Heart left ventricle (tissue), 16 donors: Measurements from ENCODE around the gene RAB8A. TPM values are rescaled to one million over a fixed set of nuclear protein-coding genes. Genes with fewer than 3 reads are reported as not detected.
A peak's percentile ranks its signal among the peaks of the same experiment; 100 is the strongest.

Source experiments
- ATAC-seq, 4 donors: fragments of 200-7000 bp; cut with Tn5 transposase; one replicate each; pipeline ENCODE4 v1.9.1; 2020 to 2022; ENCODE audit warnings: moderate library complexity in 4 of 4, mild to moderate bottlenecking in 3 of 4, moderate number of reproducible peaks in 1 of 4
- DNase-seq, 5 donors: peaks; one replicate each; pipeline ENCODE4 v3.0.0-alpha.2; 2020
- H3K27ac ChIP-seq, 12 donors: fragments of 200-600 bp; sonication (generic) in 4 of 12; one replicate each; pipeline versions ENCODE4 v1.5.0 to v1.8.0; 2016 to 2022; ENCODE audit warnings: mild to moderate bottlenecking in 2 of 12
- H3K27me3 ChIP-seq, 9 donors: fragments of 200-600 bp; sonication (generic) in 2 of 9; one replicate each; pipeline versions ENCODE4 v1.5.1 to v1.8.0; 2016 to 2022; ENCODE audit warnings: mild to moderate bottlenecking in 3 of 9
- H3K36me3 ChIP-seq, 9 donors: fragments of 200-600 bp; sonication (generic) in 2 of 9; one replicate each; pipeline versions ENCODE4 v1.5.0 to v1.8.0; 2018 to 2022; ENCODE audit warnings: mild to moderate bottlenecking in 2 of 9
- H3K4me1 ChIP-seq, 12 donors: fragments of 200-600 bp; sonication (generic) in 4 of 12; one replicate each; pipeline versions ENCODE4 v1.5.0 to v1.8.0; 2016 to 2022; ENCODE audit warnings: mild to moderate bottlenecking in 3 of 12
- H3K4me3 ChIP-seq, 12 donors: fragments of 200-600 bp; sonication (generic) in 4 of 12; one replicate each; pipeline versions ENCODE4 v1.5.0 to v1.8.0; 2017 to 2022; ENCODE audit warnings: mild to moderate bottlenecking in 9 of 12, moderate library complexity in 4 of 12
- H3K9me3 ChIP-seq, 12 donors: fragments of 200-600 bp; sonication (generic) in 4 of 12; one replicate each; pipeline versions ENCODE4 v1.5.0 to v1.8.0; 2016 to 2022; ENCODE audit warnings: mild to moderate bottlenecking in 1 of 12
- POLR2A ChIP-seq, 2 donors: fragments of 450-650 bp; IDR thresholded peaks; one replicate each; pipeline ENCODE4 v1.6.1; 2017; ENCODE audit warnings: antibody characterized with exemption in 2 of 2, mild to moderate bottlenecking in 2 of 2, moderate library complexity in 2 of 2
- WGBS, 4 donors: extraction: QIAGEN DNeasy Blood & Tissue Kit in 2 of 4; methylation state at CpG; one replicate each; pipeline versions ENCODE4 v1.1.5 to v1.1.7; 2013 to 2018; 5-methylcytosine and 5-hydroxymethylcytosine counted together
- intact Hi-C, 10 donors: fragments of 100-400 bp; cut with DNase I; formaldehyde crosslinking; loops; one replicate each; pipeline versions ENCODE4 v1.11.1 to v1.14.2; 2022
- polyA plus RNA-seq, 2 donors: library from polyadenylated mRNA; stranded (reverse); fragments of 200-250 nt; gene quantifications; one replicate each; pipeline ENCODE4 v1.2.3, GENCODE V29; 2013
- total RNA-seq, 9 donors: library from RNA; depleted of rRNA in 2 of 9; stranded (reverse); fragments of >200 nt in 2 of 9; fragmentation: NEBNext Ultra II Directional in 3 of 9; extraction: Animal tissue kit (Norgen Biotek cat#: 25700) in 3 of 9; gene quantifications; one replicate each; pipeline versions ENCODE4 v1.1.0 to v1.2.4, GENCODE V29; 2016 to 2023
- TF ChIP-seq, protein P1 (sequence below), 12 donors: fragments of 200-600 bp; sonication (generic) in 4 of 12; IDR thresholded peaks; one replicate each; pipeline versions ENCODE4 v1.5.0 to v1.8.0; 2018 to 2022; ENCODE audit warnings: antibody characterized with exemption in 12 of 12, mild to moderate bottlenecking in 5 of 12
- donor health status: ischemic (EF 13 %, LVEDD 7.1; RV severe dilation, severe dysfunction).
- donor health status: healthy with polysubstance abuse.
- donor health status: DM: no; HTN: yes; CAD: no.
- donor health status: DM: no; HTN: no; CAD: no.
- donor health status: ischemic (EF 25% LVEDD 6.9; RV normal size, moderate dysfunction).
- donor health status: ischemic (EF 25% LVEDD 5.7; RV mildly dilated, moderate dysfunction).
- donor health status: healthy.
- donor health status: DM: yes; HTN: yes; CAD: no.
- donor health status: ischemic (EF 35%, LVEDD 5.7; RV mildly dilated, moderate dysfunction).
- donor health status: nonischemic (EF 11% LVEDD 7.7; RV severe dilation, severe dysfunction).
- donor health status: DM: yes; HTN: yes; CAD: no.
- donor health status: PGD.
- donor health status: ischemic (EF 29% LVEDD 5.4; RV normal size, mild dysfunction).
- donor health status: nonischemic (EF 23%, LVEDD 6.1; RV moderate dilation, normal function).

The RAB8A gene
- total and polyA plus RNA-seq, 11 donors, result 7.8 to 53.7 (median 23.7) TPM

- peak in 1 of 5 donors; percentile 18 for DNase-seq
- peak overlapping the region; percentile 97 to 100 (median 100) for H3K27ac ChIP-seq
- no peak for TF ChIP-seq POLR2A (IDR thresholded peaks at IDR 0.05)
- TF ChIP-seq, protein P1, sequence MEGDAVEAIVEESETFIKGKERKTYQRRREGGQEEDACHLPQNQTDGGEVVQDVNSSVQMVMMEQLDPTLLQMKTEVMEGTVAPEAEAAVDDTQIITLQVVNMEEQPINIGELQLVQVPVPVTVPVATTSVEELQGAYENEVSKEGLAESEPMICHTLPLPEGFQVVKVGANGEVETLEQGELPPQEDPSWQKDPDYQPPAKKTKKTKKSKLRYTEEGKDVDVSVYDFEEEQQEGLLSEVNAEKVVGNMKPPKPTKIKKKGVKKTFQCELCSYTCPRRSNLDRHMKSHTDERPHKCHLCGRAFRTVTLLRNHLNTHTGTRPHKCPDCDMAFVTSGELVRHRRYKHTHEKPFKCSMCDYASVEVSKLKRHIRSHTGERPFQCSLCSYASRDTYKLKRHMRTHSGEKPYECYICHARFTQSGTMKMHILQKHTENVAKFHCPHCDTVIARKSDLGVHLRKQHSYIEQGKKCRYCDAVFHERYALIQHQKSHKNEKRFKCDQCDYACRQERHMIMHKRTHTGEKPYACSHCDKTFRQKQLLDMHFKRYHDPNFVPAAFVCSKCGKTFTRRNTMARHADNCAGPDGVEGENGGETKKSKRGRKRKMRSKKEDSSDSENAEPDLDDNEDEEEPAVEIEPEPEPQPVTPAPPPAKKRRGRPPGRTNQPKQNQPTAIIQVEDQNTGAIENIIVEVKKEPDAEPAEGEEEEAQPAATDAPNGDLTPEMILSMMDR (IDR thresholded peaks at IDR 0.05), result no peak
- peaks cover 0 to 6% (median 0%) of the 10 kb centered on the region in 9 donors for H3K27me3 ChIP-seq
- H3K4me1 ChIP-seq, result peaks cover 0 to 56% (median 34%) of the 10 kb centered on the region in 12 donors
- 30 to 33% (median 32%) methylated on average over 21 of the region's 21 CpGs for WGBS, 4 donors
- peaks cover 0 to 5% (median 2%) of the 10 kb centered on the region in 9 donors for H3K36me3 ChIP-seq
- H3K4me3 ChIP-seq, result peak overlapping the region; percentile 79 to 99 (median 96)
- H3K9me3 ChIP-seq, result no peaks in the 10 kb centered on the region
- ATAC-seq, result no peak
- intact Hi-C loops, result loop anchor here in 4 of 10 donors (5.0 kb wide), 1 partner anchor 37 kb away; the partner anchor contains the start of gene RAB8A (in 4 of the 4)
Measured at GRCh38 chr19:16075430-16076153, 36.1 kb upstream of the RAB8A start.

- Histone ChIP-seq H3K4me3 (peak within 1 kb of the TSS; percentile 79 to 99 (median 96)), H3K4me1 (peaks cover 0 to 57% (median 33%) of the 10 kb centered on the region in 12 donors), H3K27ac (peak within 1 kb of the TSS; percentile 97 to 100 (median 100)), H3K9me3 (no peaks in the 10 kb centered on the region), H3K27me3 (peaks cover 0 to 6% (median 0%) of the 10 kb centered on the region in 9 donors), H3K36me3 (peaks cover 0 to 12% (median 9%) of the 10 kb centered on the region in 9 donors)
- ATAC-seq, result peak; percentile 85 to 91 (median 87)
- peak; percentile 76 to 81 for TF ChIP-seq POLR2A (IDR thresholded peaks at IDR 0.05)
- TF ChIP-seq, protein P1 (IDR thresholded peaks at IDR 0.05), result no peak
- intact Hi-C loops, result loop anchor here in 4 of 10 donors (5.0 kb wide), 1 partner anchor 36 kb away; the partner anchor contains the start of gene RAB8A (in 4 of the 4)
- WGBS, 4 donors, result 0 to 1% (median 1%) methylated on average over 36 to 101 of the region's 101 CpGs
- peak; percentile 92 to 97 (median 95) for DNase-seq
Measured at GRCh38 chr19:16076154-16076957, 35.3 kb upstream of the RAB8A start, which contains the start of gene TPM4. Gene TPM4 (plus strand): TSS chr19:16076495. CDS start chr19:16076566, 71 bp downstream.

- Histone ChIP-seq H3K27ac (peak overlapping the region; percentile 97 to 100 (median 100)), H3K4me3 (peak overlapping the region; percentile 79 to 99 (median 96)), H3K9me3 (no peaks in the 10 kb centered on the region), H3K27me3 (peaks cover 0 to 6% (median 0%) of the 10 kb centered on the region in 9 donors), H3K36me3 (peaks cover 0 to 20% (median 16%) of the 10 kb centered on the region in 9 donors), H3K4me1 (peaks cover 0 to 55% (median 31%) of the 10 kb centered on the region in 12 donors)
- intact Hi-C loops, result loop anchor here in 4 of 10 donors (5.0 kb wide), 1 partner anchor 35 kb away; the partner anchor contains the start of gene RAB8A (in 4 of the 4)
- ATAC-seq (peak in 1 of 4 donors; percentile 4), DNase-seq (peak; percentile 39 to 76 (median 72))
- 1 to 2% (median 1%) methylated on average over 44 to 56 of the region's 56 CpGs for WGBS, 4 donors
- TF ChIP-seq, protein P1 (IDR thresholded peaks at IDR 0.05), result no peak
- no peak for TF ChIP-seq POLR2A (IDR thresholded peaks at IDR 0.05)
Measured at GRCh38 chr19:16076958-16077611, 34.6 kb upstream of the RAB8A start.
